Globus pallidus (tissue), 1 donor: Measurements from ENCODE around the gene ZNF385D.

Experiments
- DNase-seq: peaks from one replicate; pipeline ENCODE4 v3.0.0-alpha.2; 2015; ENCODE audit warnings: low spot score

The ZNF385D gene

DNA sequence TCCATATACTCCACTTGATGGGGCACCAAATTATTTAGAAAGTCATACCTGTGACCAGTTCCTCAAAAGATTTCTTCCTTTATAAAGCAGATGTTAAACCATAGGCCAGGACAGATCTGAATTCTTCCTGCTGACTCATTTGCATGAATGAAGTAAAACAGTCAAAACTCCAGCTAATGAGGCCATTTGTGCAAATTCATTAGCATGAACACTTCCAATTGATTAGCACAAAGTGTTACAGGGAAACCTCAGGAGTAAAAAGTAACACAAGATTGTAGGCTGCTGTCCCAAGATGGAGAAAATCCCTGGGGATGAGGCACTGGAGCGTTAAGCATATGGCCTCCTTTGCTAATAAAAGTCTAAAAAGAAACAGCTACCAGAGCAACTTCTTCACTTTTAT lies 149.8 kb downstream of the ZNF385D start:
- no peak for DNase-seq

DNA sequence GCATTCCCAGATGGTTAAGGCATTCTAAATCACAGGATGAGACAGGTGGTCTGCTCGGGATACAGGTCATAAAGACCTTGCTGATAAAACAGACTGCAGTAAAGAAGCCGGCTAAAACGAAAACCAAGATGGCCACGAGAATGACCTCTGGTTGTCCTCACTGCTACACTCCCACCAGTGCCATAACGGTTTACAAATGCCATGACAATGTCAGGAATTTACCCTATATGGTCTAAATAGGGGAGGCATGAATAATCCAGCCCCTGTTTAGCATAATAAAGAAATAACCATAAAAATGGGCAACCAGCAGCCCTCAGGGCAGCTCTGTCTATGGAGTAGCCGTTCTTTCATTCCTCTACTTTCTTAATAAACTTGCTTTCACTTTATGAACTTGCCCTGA lies 151.1 kb downstream of the ZNF385D start:
- DNase-seq = no peak

DNA sequence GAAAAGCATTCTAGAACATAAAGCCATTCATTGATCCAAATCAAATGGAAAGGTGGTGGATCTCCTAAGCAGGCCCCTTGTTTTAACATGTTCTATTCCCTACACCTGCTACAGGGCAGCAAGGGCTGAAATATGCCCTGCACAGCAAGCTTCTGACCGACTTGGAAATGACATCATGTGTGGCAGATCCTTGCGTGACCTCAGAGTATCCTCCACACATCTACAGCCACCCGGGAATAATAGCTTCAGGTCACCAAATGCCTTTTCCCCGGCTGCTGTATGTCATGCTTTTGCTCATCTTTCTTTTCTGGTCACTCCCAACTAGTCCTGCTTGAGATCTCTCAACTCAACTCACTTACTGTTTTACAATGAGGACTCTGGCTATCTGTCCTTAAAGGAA lies 158.2 kb downstream of the ZNF385D start:
- no peak for DNase-seq

DNA sequence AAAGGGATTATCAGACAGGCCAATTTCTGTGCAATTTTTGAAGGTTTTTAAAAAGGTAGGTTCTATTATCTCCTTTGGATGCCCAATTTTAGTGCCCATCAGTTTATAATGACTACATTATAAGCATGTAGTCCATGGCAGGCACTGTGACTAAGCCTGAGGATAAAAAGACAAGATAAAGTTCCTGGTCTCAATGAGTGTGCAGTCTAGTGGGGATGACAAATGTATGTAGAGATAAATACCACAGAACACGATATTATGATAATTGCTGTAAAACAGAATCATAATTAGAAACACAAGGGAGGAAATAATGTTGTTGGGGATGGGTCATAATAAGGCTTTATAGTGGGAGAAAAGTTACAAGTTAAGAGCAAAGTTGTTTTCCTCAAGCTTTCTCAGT lies 163.1 kb downstream of the ZNF385D start:
- no peak for DNase-seq

DNA sequence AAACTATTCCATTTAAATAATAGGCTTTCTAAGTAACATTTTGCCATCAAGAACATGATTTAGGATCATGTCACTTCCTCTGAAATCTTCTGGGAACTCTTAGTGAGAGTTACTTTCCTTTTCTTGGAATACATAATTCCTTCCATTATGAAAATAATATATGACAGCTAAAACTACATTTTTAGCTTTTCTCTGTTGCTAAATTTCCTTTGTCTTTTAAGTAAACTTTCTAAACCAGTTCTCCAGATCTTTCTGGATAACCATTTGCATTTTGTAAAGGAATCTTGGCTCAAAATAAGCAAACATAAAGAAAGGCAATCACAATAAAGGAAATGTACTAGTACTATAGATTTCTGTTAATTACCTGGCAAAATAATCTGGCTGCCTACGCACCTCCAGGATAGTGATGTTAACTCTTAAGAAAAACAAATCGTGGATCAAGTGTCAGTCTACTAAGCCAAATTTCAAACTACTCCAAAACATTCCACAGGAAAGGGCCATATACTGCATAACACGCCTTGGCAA lies 165.7 kb downstream of the ZNF385D start:
- no peak for DNase-seq

DNA sequence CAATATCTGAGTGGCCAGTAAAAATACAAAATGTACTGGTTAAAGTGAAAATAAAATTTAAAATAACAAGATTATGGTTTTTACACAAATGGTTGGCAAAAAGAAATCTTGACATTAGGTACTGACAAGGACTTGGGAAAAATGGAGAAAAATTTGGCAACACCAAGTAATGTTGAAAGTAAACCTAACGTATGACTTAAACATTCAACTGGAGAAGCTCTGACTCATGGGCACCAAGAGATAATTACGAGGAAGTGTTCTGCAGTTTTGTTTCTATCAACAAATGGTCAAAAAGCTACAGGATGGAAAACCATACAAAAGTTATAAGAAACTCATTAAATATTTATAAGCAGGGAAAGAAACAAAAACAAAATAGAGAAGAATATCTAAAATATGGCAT lies 177.7 kb downstream of the ZNF385D start:
- DNase-seq = no peak

DNA sequence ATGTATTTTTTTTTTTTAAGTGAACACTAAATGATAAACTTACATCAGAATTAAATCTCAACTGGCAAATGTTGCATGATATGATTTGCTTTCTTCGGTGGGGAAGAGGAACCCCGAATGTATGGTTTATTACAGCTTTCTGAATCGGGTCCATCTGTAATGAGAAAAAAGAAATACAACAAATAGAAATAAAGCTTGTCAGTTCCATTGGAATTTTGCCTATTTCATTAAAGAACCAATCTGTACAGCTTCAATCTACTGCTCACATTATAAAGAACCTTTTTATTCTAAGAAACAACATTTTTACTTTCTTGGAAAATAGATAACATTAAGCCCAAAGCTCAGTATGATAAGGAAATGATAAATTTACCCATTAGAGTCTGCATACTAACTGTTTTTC lies 186.5 kb downstream of the ZNF385D start:
- DNase-seq = no peak

DNA sequence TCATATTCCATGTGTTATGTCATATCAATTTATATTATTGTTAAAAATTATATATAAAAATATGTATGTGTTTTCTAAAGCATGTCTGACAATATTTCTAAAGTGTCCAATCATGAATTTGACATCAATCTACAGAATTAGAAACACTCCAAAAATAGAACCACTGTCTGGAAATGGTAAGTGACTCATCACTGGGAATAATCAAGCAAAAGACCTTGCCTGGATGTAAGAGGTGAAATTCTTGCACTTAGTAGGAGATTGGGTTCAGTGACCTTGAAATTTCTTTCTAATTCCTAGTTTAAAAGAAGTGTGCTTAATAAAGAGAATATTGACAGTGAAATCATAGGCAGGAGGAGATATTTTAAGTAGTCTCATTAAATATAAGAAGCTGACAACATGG lies 188.8 kb downstream of the ZNF385D start:
- DNase-seq = no peak

DNA sequence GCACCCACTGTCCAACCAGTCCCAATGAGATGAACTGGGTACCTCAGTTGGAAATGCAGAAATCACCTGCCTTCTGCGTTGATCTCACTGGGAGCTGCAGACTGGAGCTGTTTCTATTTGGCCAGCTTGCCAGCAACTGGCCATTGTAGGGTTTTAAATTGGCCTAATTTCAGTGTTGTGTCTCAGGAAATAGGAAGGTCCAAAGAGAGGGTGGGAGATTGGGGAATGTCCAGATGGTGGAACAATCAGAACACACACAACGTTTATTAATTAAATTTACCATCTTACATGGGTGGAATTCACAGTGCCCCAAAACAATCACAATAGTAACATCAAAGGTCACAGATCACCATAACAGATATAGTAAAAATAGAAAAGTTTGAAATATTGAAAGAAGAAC lies 189.5 kb downstream of the ZNF385D start:
- no peak for DNase-seq

DNA sequence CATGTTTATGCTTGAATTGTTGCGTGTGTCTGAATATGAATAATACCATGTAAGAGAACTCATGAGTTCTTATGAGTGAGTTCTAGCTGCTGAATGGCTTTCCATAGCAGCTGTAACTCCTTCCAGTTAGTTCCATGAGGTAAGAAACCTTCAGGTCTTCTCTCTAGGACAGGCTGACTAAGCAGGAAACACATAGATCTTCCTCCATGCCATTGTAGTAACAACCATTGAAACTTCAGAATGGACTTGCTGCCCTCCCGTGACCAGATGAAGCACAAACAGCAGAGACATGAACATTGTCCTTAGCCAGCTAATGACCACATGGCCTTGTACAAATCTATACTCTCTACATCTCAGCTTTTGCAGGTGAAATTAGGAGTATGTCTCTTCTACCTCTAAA lies 200.0 kb downstream of the ZNF385D start:
- DNase-seq = no peak

DNA sequence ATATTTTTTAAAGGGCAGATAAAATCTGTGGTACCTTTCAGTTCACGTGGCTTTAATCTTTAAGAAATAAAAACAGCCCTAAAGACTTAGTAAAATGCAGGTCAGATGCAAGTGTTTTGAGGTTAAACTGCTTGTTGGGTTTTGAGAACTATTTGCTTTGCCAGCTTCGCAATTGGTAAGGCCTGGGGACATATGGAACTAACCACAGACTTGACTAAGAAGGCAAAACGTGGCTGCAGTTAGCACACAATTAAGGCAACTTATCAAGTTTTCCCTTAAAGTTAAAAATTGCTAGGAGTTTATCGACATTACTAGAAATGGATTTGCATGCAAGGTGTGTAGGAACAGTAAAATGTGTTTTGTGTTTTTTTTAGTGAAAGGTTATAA lies 206.9 kb downstream of the ZNF385D start:
- no peak for DNase-seq

DNA sequence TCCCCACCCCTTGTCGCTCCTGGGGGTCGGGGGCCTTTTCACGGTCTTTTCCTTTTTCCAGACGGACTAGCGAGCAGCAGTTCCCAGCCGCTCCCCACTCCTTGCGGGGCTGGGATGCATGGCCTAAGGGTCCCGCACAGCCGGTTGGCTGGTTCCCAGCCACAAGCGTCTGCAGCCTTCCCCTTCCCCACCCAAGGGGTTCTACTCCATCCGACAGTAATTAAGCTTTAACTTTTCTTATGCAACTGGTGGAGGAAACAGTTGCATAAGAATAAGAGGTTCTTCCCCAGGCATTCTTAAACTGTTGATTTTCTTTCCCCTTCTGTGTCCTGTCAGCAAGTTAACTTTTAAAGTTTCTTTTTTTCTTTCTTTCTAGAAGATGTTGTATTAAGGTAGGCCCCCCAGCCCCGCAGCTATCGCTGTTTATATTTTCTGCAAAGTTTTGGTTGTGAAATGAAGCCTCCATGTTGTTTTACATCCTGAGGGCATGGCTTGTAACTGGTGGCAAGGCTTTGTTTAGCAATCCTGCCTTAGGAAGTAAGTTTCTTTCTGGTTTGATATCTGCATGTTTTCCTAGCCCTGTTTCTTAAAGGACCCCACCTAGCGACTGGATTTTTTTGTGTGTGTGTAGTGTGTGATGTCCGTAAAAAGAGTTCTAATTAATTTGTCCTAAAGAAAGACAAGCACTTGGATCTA lies 207.5 kb downstream of the ZNF385D start:
- DNase-seq = no peak

DNA sequence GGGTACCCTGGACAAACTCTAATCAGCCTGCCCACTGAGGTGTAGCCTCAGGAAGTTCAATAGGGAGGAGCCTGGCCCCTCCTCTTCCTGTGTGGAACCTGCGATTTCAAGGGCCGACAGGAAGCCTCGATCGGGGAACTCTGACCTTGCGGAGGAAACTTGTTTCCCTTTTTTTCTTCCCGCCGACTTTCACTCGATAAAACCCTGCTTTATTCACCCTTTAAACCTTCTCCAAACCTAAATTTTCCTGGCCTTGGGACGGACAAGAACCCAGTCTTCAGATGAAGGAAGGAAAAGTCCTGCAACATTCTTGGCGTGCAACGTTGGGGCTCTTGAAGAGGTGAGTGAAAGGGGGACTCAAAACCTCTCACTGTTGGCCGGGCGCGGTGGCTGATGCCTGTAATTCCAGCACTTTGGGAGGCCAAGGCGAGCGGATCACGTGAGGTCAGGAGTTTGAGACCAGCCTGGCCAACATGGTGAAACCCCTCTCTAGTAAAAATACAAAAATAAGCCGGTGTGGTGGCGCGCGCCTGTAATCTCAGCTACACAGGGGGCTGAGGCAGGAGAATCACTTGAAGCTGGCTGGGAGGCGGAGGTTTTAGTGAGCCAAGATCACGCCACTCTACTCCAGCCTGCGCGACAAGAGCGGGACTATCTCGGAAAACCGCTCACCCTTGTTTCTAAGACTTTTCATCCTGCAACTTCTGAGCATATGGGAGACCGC lies 208.2 kb downstream of the ZNF385D start:
- no peak for DNase-seq

DNA sequence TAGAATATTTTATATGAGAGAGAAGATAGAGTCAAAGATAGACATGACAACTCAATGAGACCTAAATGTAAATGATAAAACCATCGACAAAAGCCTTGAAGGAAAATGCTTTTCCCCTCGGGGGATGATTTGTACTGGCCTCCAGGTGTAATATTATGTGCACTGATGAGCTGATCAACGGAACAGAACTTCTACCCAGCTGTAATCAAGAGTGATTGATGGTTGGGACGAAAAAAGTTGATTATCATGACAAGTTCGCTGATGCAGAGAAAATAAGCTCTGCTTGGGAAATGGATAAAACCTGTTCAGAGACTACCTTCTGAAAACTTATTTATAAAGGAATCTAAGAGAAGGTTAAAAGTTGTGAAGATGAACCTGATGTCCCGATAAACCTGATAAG lies 210.7 kb downstream of the ZNF385D start:
- no peak for DNase-seq

DNA sequence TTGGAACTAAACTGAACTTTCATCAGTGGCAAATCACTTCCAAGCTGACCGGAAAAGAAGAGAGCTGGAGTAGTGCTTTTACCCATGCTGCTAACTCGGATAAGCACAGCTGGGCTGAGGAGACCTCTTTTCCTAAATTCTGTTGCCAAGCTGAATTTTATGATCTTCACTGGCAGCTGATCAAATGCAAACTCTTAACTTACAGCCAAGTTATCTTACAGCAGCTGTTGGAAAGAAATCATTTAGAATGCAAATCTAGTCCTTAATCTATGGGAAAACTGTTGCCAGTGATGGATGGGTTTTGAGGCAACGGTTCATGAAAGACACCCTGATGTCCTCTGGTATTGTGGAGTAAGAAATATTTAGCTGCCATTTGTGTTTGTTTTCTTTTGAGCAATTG lies 216.5 kb downstream of the ZNF385D start:
- DNase-seq = no peak

DNA sequence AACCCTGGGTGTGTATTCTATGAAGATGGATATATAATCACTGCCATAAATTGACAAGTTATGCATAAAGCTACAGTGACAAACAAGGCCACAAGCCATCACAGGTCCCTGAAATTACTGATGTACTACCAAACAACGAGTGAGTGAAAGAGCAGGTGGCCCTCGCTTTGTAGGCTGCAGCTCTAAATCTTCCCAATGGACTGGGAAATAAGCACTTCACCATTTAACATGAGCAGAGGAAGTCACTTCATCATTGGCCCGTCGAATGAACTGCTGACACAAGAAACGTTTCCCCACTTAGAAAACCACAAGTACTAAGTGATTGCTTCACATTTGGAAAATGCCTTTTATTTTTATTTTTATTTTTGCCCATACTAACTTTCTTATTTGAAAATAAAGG lies 218.0 kb downstream of the ZNF385D start:
- DNase-seq = no peak

DNA sequence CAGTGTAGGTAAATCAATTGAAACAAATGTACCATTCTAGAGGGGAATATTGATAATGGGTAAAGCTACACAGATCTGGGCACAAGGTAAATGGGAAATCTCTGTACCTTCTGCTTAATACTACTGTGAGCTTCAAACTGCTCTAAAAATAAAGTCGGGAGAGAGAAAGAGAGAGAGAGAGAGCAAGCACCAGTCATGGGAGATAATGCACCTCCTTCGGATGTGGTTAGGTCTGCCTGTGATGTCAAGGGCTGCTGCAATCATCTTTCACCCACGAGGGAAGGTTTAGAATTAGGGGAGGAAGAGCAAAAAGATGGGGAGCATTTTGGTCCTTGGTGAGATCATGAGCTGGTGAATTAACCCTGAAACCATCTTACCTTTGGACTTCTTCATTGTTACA lies 219.1 kb downstream of the ZNF385D start:
- no peak for DNase-seq

DNA sequence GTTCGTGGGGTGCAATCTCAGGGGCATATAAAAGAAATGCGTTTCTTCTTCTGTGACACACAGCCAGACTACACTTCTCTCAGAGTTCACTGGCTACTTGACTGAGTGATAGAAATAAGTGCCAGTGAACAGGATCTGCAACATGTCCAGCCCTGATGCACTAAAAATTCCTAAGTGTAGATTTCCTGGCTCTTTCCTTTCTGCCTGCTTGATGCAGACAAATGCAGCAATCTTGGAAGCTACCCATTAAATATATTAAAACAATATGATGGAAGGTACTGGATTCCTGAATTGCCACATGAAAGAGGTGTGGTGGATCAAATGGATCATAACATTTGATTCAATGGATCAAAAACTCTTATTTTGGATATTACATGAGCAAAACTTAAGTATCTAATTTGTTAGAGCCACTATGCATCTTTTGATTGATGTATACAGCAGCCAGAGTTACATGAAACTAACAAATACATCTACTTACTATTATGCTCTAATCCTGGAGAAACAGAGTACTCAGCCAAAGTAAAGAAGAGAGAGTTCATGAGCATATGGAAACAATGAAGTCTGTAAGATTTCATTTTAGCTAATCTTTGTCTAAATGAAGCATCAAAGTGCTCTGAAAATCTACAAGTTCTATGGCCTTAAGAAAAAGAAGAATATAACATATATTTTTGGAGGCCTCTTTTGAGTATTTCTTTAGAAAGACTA lies 222.6 kb downstream of the ZNF385D start:
- DNase-seq = no peak

DNA sequence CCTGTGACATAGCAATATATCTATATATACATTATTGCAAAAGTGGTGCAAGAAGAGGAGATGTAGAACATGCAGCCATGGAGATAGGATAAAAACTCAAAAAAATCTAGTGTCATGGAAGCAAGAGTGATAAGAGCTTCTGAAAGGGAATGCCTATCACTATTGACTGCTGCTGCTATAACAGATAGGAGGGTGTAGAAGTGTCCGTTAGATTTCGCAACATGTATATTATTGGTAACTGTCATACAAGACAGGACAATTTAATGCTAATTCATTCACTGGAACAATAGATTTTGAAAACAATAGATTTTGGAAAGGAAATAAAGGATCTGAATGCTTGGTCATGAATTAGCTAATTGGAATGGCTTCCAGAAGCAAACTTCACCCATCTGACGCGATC lies 224.5 kb downstream of the ZNF385D start:
- no peak for DNase-seq

DNA sequence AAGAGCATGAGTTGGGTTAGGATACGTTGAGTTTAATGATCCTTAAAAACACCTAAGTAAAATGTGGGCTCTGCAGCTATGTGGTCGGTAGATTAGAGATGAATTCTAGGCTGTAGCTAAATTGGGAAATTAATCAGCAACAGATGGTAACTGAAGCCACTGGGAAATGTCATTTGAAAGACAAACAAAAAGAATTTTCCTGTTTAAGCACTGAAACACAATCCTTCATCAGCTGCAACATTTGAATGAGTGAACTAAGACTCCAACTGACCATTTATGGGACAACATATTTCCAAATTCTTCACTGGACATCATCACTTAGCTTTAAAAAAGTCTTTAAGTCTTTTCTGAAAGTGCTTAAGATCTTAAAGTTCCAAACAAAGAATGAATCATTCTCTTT lies 226.9 kb downstream of the ZNF385D start:
- no peak for DNase-seq

DNA sequence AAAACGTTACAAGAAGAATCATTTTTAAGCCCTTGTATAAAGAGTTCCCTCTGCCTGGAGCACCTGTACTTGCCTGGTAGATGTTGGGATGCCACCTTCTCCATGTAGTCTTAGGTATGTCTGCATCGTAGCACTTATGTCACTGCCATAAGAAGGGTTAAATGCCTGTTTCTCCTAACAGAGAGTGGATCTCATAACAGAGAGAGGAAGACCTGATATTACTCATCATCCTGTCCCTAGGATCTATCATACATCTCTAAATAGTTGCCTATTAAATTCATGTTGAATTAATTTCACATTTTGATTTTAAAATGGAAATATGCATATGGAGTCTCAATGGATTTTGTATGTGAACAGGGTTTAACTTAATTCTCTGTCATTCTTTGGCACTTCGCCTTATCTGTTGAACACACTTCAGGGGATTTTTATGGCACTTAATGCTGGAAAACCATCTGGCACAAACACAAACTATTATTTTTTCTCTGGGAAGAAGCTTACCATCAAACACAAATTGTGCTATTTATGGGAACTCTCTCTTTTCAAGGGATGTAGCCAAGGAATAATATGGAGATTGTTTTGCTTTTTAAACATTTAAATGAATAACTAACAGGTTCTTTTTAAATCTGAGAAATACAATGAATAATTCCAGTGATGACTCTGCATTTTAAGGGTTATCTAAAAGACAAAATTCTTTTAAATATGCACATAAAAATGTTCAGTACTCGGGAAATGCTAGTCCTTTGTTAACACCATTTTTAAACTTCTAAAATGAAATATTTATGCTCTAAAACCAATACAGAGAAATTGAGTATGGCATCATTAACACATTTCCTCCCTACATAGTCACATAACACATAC lies 230.7 kb downstream of the ZNF385D start:
- no peak for DNase-seq

DNA sequence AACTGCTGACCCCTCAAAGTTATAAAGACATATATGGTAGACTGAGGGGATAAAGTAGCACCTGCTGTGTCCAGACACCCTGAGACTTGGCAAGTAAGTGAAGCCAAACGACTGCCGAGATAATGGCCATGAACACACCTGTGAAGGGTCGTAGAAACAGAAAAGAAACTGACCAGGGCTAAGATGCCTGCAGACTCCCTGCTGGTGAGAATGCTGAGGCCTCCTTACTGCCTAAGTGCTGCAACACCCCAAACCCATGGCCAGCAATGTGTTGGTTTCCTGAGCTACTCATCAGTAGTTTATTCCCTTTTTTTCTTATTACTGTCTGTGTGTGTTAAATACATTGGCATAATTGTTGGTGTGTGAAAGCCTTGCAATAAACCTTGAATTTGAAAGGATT lies 233.8 kb downstream of the ZNF385D start:
- DNase-seq = no peak
